GM18505 (cell line): Measurements from ENCODE around the gene FIGLA.

Source experiments
- ATAC-seq: cut with Tn5 transposase; IDR thresholded peaks from one replicate; pipeline ENCODE4 v1.9.1; 2021; ENCODE audit not compliant: unreplicated experiment
- POLR2A ChIP-seq: IDR thresholded peaks from 4 replicates; pipeline ENCODE4 v1.6.1; 2011; ENCODE audit warnings: borderline replicate concordance; ENCODE audit not compliant: insufficient read depth, insufficient read length; ENCODE audit errors: extremely low read depth

Gene FIGLA

GRCh38 chr2:70776266-70776665 is 14.2 kb downstream of the FIGLA start:
- TF ChIP-seq POLR2A = no peak
- no peak for ATAC-seq

- no peak for TF ChIP-seq POLR2A
- no peak for ATAC-seq
Measured at GRCh38 chr2:70775141-70775540, 15.3 kb downstream of the FIGLA start.

- no peak for TF ChIP-seq POLR2A
- no peak for ATAC-seq
Measured at GRCh38 chr2:70772486-70773155, 17.8 kb downstream of the FIGLA start.

GRCh38 chr2:70771446-70771845 is 19.0 kb downstream of the FIGLA start:
- no peak for TF ChIP-seq POLR2A

GRCh38 chr2:70769450-70769849 is 21.0 kb downstream of the FIGLA start:
- no peak for TF ChIP-seq POLR2A
- ATAC-seq = no peak

More at GRCh38 chr2:70771446-70771845, 19.0 kb downstream of the FIGLA start:
- ATAC-seq = peak; percentile 54

- ATAC-seq = no peak
- no peak for TF ChIP-seq POLR2A
Measured at GRCh38 chr2:70768590-70769085, 21.8 kb downstream of the FIGLA start.

- TF ChIP-seq POLR2A = no peak
- no peak for ATAC-seq
Measured at GRCh38 chr2:70767699-70768589, 22.5 kb downstream of the FIGLA start, which contains the start of gene ADD2. Gene ADD2 (minus strand): TSS chr2:70768200. CDS start chr2:70706408, 61,792 bp downstream.

GRCh38 chr2:70767079-70767698 is 23.3 kb downstream of the FIGLA start:
- ATAC-seq = no peak
- no peak for TF ChIP-seq POLR2A

- no peak for TF ChIP-seq POLR2A
- ATAC-seq = no peak
Measured at GRCh38 chr2:70766357-70767078, 23.9 kb downstream of the FIGLA start.

GRCh38 chr2:70765507-70765906 is 24.9 kb downstream of the FIGLA start:
- no peak for ATAC-seq
- no peak for TF ChIP-seq POLR2A

GRCh38 chr2:70759446-70759845 is 31.0 kb downstream of the FIGLA start:
- no peak for ATAC-seq
- TF ChIP-seq POLR2A = no peak

GRCh38 chr2:70757966-70758365 is 32.5 kb downstream of the FIGLA start:
- ATAC-seq = no peak
- no peak for TF ChIP-seq POLR2A

- TF ChIP-seq POLR2A = no peak
- ATAC-seq = no peak
Measured at GRCh38 chr2:70757360-70757759, 33.1 kb downstream of the FIGLA start.
